ENCODE measurements around the gene TMEM101.

GRCh38 chr17:44008205-44008909, 6.4 kb downstream of the TMEM101 start:
- TF ChIP-seq CTCF (IDR thresholded peaks at IDR 0.05) = no peak
- no peak for TF ChIP-seq POLR2A (IDR thresholded peaks at IDR 0.05)
